ENCODE results near the gene CALU.

- no peak for TF ChIP-seq CTCF (IDR thresholded peaks at IDR 0.05)
- no peak for TF ChIP-seq EP300 (IDR thresholded peaks at IDR 0.05)
- TF ChIP-seq POLR2A (IDR thresholded peaks at IDR 0.05; ENCODE audit: low read depth) = no peak
- TF ChIP-seq POLR2AphosphoS5 (IDR thresholded peaks at IDR 0.05) = no peak
These were observed 6.5 kb upstream of the CALU start for GRCh38 chr7:128732521-128733277.
